Measurements from ENCODE around the gene KICS2. TPM values are rescaled to one million over a fixed set of nuclear protein-coding genes. Genes with fewer than 3 reads are reported as not detected.
A peak's percentile ranks its signal among the peaks of the same experiment; 100 is the strongest.

KICS2 gene
- total RNA-seq, 4 donors from 2014 or later, result 4.5 to 8.8 (median 6.4) TPM

DNA sequence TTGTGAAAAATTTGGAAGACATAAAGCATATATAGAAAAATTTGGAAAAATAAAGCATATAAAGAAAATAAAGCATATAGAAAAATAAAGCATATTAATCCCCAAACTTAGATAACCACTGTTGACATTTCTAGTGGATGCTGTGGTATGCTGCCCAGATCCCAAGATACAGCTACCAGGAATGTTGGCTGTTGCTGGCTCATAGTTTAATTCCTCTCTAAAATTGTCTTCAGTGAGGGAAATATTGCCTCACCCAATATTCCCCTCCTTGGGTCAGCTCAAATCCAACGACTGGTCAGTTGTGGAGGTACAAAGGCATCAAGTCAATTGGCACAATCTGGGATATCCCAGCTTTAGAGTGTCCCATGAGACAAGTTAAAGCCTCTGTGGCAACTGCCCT lies 10.1 kb upstream of the KICS2 start:
- no peak overlapping the region for H3K4me3 ChIP-seq
- no peak overlapping the region for H3K27ac ChIP-seq (replicated peaks in 1 of 4)
- no peak for TF ChIP-seq POLR2AphosphoS5 (IDR thresholded peaks at IDR 0.05)
- no peaks in the 10 kb centered on the region for H3K9me3 ChIP-seq
- H3K27me3 ChIP-seq, result no peaks in the 10 kb centered on the region
- no peaks in the 10 kb centered on the region for H3K36me3 ChIP-seq
- no peaks in the 10 kb centered on the region for H3K4me1 ChIP-seq
- 50% methylated on average over 1 of the region's 1 CpG for WGBS
- intact Hi-C loops (cut with DNase I), result no loop called here
- DNase-seq (ENCODE audit: extremely low spot score), result no peak

DNA sequence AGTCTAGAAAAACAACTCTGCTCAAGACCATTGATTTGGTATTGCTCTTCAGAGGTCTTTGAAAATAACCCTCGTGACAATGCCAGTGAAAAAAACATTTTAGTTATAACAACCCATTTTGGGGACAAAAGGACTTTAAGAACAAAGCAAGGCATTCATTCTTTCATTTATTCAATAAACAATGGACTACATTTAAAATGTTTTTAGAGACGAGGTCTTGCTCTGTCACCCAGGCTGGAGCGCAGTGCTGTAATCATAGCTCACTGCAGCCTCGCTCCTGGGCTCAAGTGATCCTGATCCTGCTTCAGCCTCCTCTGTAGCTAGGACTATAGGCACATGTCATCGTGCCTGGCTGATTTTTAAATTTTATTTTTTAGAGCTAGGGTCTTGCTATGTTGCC lies 7.7 kb upstream of the KICS2 start:
- Histone ChIP-seq H3K9me3 (no peaks in the 10 kb centered on the region), H3K27me3 (no peaks in the 10 kb centered on the region), H3K4me1 (no peaks in the 10 kb centered on the region), H3K27ac (replicated peaks in 1 of 4) (no peak overlapping the region), H3K36me3 (no peaks in the 10 kb centered on the region), H3K4me3 (no peak overlapping the region)
- intact Hi-C loops (cut with DNase I), result no loop called here
- 90% methylated on average over 5 of the region's 5 CpGs for WGBS
- TF ChIP-seq POLR2A (IDR thresholded peaks at IDR 0.05; ENCODE audit: low read depth) (no peak), POLR2AphosphoS5 (IDR thresholded peaks at IDR 0.05) (no peak), EP300 (IDR thresholded peaks at IDR 0.05) (no peak)
- TF ChIP-seq, protein P1, sequence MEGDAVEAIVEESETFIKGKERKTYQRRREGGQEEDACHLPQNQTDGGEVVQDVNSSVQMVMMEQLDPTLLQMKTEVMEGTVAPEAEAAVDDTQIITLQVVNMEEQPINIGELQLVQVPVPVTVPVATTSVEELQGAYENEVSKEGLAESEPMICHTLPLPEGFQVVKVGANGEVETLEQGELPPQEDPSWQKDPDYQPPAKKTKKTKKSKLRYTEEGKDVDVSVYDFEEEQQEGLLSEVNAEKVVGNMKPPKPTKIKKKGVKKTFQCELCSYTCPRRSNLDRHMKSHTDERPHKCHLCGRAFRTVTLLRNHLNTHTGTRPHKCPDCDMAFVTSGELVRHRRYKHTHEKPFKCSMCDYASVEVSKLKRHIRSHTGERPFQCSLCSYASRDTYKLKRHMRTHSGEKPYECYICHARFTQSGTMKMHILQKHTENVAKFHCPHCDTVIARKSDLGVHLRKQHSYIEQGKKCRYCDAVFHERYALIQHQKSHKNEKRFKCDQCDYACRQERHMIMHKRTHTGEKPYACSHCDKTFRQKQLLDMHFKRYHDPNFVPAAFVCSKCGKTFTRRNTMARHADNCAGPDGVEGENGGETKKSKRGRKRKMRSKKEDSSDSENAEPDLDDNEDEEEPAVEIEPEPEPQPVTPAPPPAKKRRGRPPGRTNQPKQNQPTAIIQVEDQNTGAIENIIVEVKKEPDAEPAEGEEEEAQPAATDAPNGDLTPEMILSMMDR (IDR thresholded peaks at IDR 0.05), result no peak
- no peak for DNase-seq (ENCODE audit: extremely low spot score)

DNA sequence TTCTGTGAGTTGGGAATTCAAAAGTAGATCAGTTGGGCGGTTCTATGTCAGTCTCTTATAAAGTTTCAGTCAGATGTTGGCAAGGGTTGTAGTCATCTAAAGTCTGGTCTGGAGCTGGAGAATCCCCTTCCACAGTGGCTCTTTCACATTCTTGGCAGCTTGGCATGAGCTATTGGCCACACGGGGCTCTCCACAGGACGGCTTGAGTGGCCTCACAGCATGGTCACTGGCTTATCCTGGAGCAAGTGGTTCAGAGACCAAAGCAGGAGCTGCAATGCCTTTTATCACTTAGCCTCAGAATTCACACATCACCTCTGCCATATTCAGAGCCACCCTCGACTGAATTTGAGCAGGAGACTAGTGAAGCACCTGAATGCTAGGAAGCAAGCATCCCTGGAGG lies 7.1 kb upstream of the KICS2 start:
- 62% methylated on average over 4 of the region's 4 CpGs for WGBS
- H3K27me3 ChIP-seq, result no peaks in the 10 kb centered on the region
- no peaks in the 10 kb centered on the region for H3K9me3 ChIP-seq
- no peak overlapping the region for H3K27ac ChIP-seq (replicated peaks in 1 of 4)
- TF ChIP-seq POLR2AphosphoS5 (IDR thresholded peaks at IDR 0.05) (no peak), EP300 (IDR thresholded peaks at IDR 0.05) (no peak), POLR2A (IDR thresholded peaks at IDR 0.05; ENCODE audit: low read depth) (no peak)
- TF ChIP-seq, protein P1 (IDR thresholded peaks at IDR 0.05), result no peak
- no peak for DNase-seq (ENCODE audit: extremely low spot score)
- intact Hi-C loops (cut with DNase I), result no loop called here
- no peaks in the 10 kb centered on the region for H3K4me1 ChIP-seq
- no peak overlapping the region for H3K4me3 ChIP-seq
- H3K36me3 ChIP-seq, result no peaks in the 10 kb centered on the region

DNA sequence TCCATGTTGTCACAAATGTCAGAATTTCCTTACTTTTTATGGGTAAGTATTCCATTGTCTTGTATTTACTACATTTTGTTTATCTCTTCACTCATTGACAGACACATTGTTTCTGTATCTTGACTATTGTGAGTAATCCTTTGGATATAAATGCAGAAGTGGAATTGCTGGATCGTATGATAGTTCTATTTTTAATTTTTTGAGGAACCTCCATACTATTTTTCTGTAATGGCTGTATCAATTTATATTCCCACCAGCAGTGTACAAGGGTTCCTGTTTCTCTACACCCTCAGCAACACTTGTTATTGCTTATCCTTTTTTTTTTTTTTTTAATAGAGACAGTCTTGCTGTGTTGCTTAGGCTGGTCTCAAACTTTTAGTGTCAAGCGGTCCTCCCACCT lies 3.5 kb upstream of the KICS2 start:
- 32% methylated on average over 2 of the region's 2 CpGs for WGBS

DNA sequence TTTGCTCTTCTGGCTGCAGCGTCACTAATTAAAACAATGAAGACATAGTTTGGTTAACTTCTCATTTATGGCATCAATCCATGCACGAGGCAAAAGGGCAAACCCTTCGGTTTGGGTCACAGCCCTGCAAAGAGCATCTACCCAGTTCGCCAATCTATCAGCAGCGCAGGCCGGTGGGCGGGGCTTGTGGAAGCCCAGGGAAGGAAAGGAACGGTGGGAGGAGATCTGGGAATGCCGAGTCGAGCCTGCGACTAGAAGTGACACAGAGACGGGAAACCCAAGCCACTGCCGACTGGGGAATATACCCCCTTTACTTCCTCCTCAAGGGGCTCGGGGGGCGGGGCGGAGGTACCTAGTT lies 466 bp downstream of the KICS2 start:
- TF ChIP-seq, protein P1 (IDR thresholded peaks at IDR 0.05), result no peak
- TF ChIP-seq POLR2A (IDR thresholded peaks at IDR 0.05; ENCODE audit: low read depth) (no peak), POLR2AphosphoS5 (IDR thresholded peaks at IDR 0.05) (no peak), EP300 (IDR thresholded peaks at IDR 0.05) (no peak)
- peak overlapping the region; percentile 72 to 93 (median 85) for H3K4me3 ChIP-seq
- no peaks in the 10 kb centered on the region for H3K36me3 ChIP-seq
- H3K9me3 ChIP-seq, result no peaks in the 10 kb centered on the region
- H3K27ac ChIP-seq (replicated peaks in 1 of 4), result peak overlapping the region; percentile 92 to 97 (median 94)
- intact Hi-C loops (cut with DNase I), result loop anchor here (1.0 kb wide), 1 partner anchor 378 kb away; no protein-coding TSS in a partner anchor
- no peaks in the 10 kb centered on the region for H3K27me3 ChIP-seq
- peaks cover 6 to 14% (median 7%) of the 10 kb centered on the region in 4 donors for H3K4me1 ChIP-seq
- peak; percentile 95 for DNase-seq (ENCODE audit: extremely low spot score)
- WGBS, result under 1% methylated on average over 16 of the region's 16 CpGs

More for the DNA sequence above, 3.5 kb upstream of the KICS2 start:
- Histone ChIP-seq H3K27me3 (no peaks in the 10 kb centered on the region), H3K4me3 (no peak overlapping the region), H3K36me3 (no peaks in the 10 kb centered on the region), H3K27ac (replicated peaks in 1 of 4) (no peak overlapping the region), H3K4me1 (peaks cover 6 to 14% (median 7%) of the 10 kb centered on the region in 4 donors), H3K9me3 (no peaks in the 10 kb centered on the region)
- intact Hi-C loops (cut with DNase I), result no loop called here
- DNase-seq (ENCODE audit: extremely low spot score), result no peak
- TF ChIP-seq POLR2AphosphoS5 (IDR thresholded peaks at IDR 0.05), result no peak
- TF ChIP-seq POLR2A (IDR thresholded peaks at IDR 0.05; ENCODE audit: low read depth), result no peak
- TF ChIP-seq, protein P1 (IDR thresholded peaks at IDR 0.05), result no peak
- TF ChIP-seq EP300 (IDR thresholded peaks at IDR 0.05), result no peak
